Measurements from ENCODE around the gene GTPBP6. TPM values are rescaled to one million over a fixed set of nuclear protein-coding genes. Genes with fewer than 3 reads are reported as not detected.
"Not testable (repeated sequence)": the region's sequence is repeated elsewhere in the genome, so short reads cannot be mapped to it uniquely, and the experiment has no call there.

GTPBP6 gene
- total and polyA plus RNA-seq, 10 donors = 25.4 to 69.4 (median 43.8) TPM

GRCh38 chrX:257681-258289, 60.8 kb downstream of the GTPBP6 start:
- Histone ChIP-seq H3K36me3 (no peaks in the 10 kb centered on the region), H3K27ac (no peak overlapping the region), H3K4me3 (no peak overlapping the region), H3K4me1 (peaks cover 0 to 29% (median 8%) of the 10 kb centered on the region in 6 donors), H3K27me3 (replicated peaks in 1 of 7) (peaks cover 0 to 10% (median 0%) of the 10 kb centered on the region in 7 donors), H3K9me3 (peaks cover 0 to 8% (median 0%) of the 10 kb centered on the region in 8 donors)
- DNase-seq = peak; percentile 67
- WGBS, 5 donors = 79 to 87% (median 83%) methylated on average over 14 to 21 of the region's 21 CpGs
- no peak for TF ChIP-seq CTCF (IDR thresholded peaks at IDR 0.05 in 8 of 11, conservative IDR thresholded peaks at IDR 0.05 in 3 of 11)
- TF ChIP-seq POLR2A (IDR thresholded peaks at IDR 0.05) = no peak
- no peak for TF ChIP-seq POLR2AphosphoS5 (IDR thresholded peaks at IDR 0.05)
- intact Hi-C loops (cut with DNase I; ENCODE audit: low total_unique reads) = no loop called here

DNA sequence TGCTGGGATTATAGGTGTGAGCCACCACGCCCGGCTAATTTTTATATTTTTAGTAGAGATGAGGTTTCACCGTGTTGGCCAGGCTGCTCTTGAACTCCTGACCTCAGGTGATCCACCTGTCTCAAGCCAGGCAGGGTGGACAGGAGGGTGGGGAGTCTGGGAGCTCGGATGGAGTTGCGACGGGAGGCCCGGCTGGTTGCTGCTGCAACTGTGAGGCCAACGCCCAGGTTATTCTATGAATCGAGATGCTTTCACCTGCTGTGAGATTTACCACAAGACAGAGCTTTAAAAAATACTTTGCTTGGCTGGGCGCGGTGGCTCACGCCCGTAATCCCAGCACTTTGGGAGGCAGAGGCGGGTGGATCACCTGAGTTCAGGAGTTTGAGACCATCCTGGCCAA, 61.5 kb downstream of the GTPBP6 start:
- Histone ChIP-seq H3K9me3 (peaks cover 0 to 12% (median 0%) of the 10 kb centered on the region in 8 donors), H3K4me1 (peaks cover 0 to 22% (median 4%) of the 10 kb centered on the region in 6 donors)
- H3K27ac ChIP-seq; H3K36me3 ChIP-seq; H3K4me3 ChIP-seq; H3K27me3 ChIP-seq (replicated peaks in 1 of 7); intact Hi-C loops (cut with DNase I; ENCODE audit: low total_unique reads): not testable (repeated sequence)
- peak; percentile 30 for DNase-seq
- 84 to 91% (median 89%) methylated on average over 12 to 14 of the region's 14 CpGs for WGBS, 5 donors

- WGBS, 5 donors = 83 to 93% (median 88%) methylated on average over 9 to 28 of the region's 28 CpGs
- Histone ChIP-seq H3K4me1 (peaks cover 0 to 17% (median 3%) of the 10 kb centered on the region in 6 donors), H3K36me3 (no peaks in the 10 kb centered on the region), H3K4me3 (no peak overlapping the region), H3K27ac (no peak overlapping the region), H3K27me3 (replicated peaks in 1 of 7) (peaks cover 0 to 10% (median 0%) of the 10 kb centered on the region in 7 donors), H3K9me3 (peaks cover 0 to 12% (median 0%) of the 10 kb centered on the region in 8 donors)
- intact Hi-C loops (cut with DNase I; ENCODE audit: low total_unique reads) = no loop called here
- DNase-seq = peak; percentile 51
- TF ChIP-seq POLR2A (IDR thresholded peaks at IDR 0.05) (no peak), CTCF (IDR thresholded peaks at IDR 0.05 in 8 of 11, conservative IDR thresholded peaks at IDR 0.05 in 3 of 11) (no peak), POLR2AphosphoS5 (IDR thresholded peaks at IDR 0.05) (no peak)
Measured at GRCh38 chrX:255923-256331, 62.7 kb downstream of the GTPBP6 start.

Other genes starting within 250 kb of the GTPBP6 start
- gene PLCXD1, start 37.4 kb downstream of the GTPBP6 start, total RNA-seq = 10 to 100 TPM; 13.0 to 35.0 (median 24.3) TPM
- 10 to 100 TPM in 2 of 3 donors, 1 to 10 TPM in 1; 9.9 to 21.3 (median 11.5) TPM for gene PLCXD1, start 37.4 kb downstream of the GTPBP6 start, polyA plus RNA-seq
- gene PPP2R3B, start 68.1 kb upstream of the GTPBP6 start, total RNA-seq = 10 to 100 TPM; 12.6 to 34.2 (median 24.4) TPM
- gene PPP2R3B, start 68.1 kb upstream of the GTPBP6 start, polyA plus RNA-seq = 10 to 100 TPM; 27.0 to 62.2 (median 45.8) TPM

Data from spleen (tissue), 11 donors.